Neural cell (in vitro differentiated cells): ENCODE data around the gene STRN. TPM values are rescaled to one million over a fixed set of nuclear protein-coding genes. Genes with fewer than 3 reads are reported as not detected.

Experiments used
- H2AFZ ChIP-seq: fragments of 200-600, 300-800 bp; sonication (generic), shearing (Covaris generic); 2 replicates; pipeline ENCODE4 v1.6.0; 2014; ENCODE audit warnings: low read depth, mild to moderate bottlenecking, antibody characterized with exemption, low read length, moderate library complexity
- H3F3A ChIP-seq: fragments of 200-600 bp; shearing (Covaris generic); 2 replicates; pipeline ENCODE4 v1.6.1; 2016; ENCODE audit warnings: mild to moderate bottlenecking, moderate library complexity, mixed read lengths, antibody characterized with exemption, low read length; ENCODE audit not compliant: insufficient read depth, poor library complexity, severe bottlenecking
- H3K27ac ChIP-seq: fragments of 200-600, 300-800 bp; sonication (generic), shearing (Covaris generic); 2 replicates; pipeline ENCODE4 v1.5.1; 2014; ENCODE audit warnings: mild to moderate bottlenecking, low read length, moderate library complexity
- H3K27me3 ChIP-seq: fragments of 300-800, 200-600 bp; sonication (generic), shearing (Covaris generic); 2 replicates; pipeline ENCODE4 v1.6.0; 2014; ENCODE audit warnings: mild to moderate bottlenecking, low read depth, low read length, moderate library complexity; ENCODE audit not compliant: insufficient read depth
- H3K36me3 ChIP-seq: fragments of 300-800, 200-600 bp; sonication (generic), shearing (Covaris generic); 2 replicates; pipeline ENCODE4 v1.5.1; 2014; ENCODE audit warnings: mild to moderate bottlenecking, antibody characterized with exemption, low read length, moderate library complexity; ENCODE audit not compliant: insufficient read depth
- H3K4me2 ChIP-seq: fragments of 300-800, 200-600 bp; sonication (generic), shearing (Covaris generic); 2 replicates; pipeline ENCODE4 v1.6.0; 2014; ENCODE audit warnings: mild to moderate bottlenecking, low read length
- H3K4me3 ChIP-seq: fragments of 300-800, 200-600 bp; sonication (generic), shearing (Covaris generic); 2 replicates; pipeline ENCODE4 v1.5.1; 2014; ENCODE audit warnings: mild to moderate bottlenecking, low read length, moderate library complexity
- H3K79me2 ChIP-seq: fragments of 200-600 bp; shearing (Covaris generic); replicated peaks from 2 replicates; pipeline ENCODE4 v1.6.0; 2014; ENCODE audit warnings: mild to moderate bottlenecking, low read length, moderate library complexity; ENCODE audit not compliant: insufficient read depth
- H3K9ac ChIP-seq: fragments of 300-800, 200-600 bp; sonication (generic), shearing (Covaris generic); 2 replicates; pipeline ENCODE4 v1.6.1; 2016; ENCODE audit warnings: mild to moderate bottlenecking, low read length, mixed read lengths
- H3K9me2 ChIP-seq: fragments of 200-600 bp; shearing (Covaris generic); 2 replicates; pipeline ENCODE4 v1.6.1; 2016; ENCODE audit warnings: mild to moderate bottlenecking, low read length, mixed read lengths; ENCODE audit not compliant: insufficient read depth
- H3K9me3 ChIP-seq: fragments of 200-600, 300-800 bp; sonication (generic), shearing (Covaris generic); 2 replicates; pipeline ENCODE4 v1.6.1; 2016; ENCODE audit warnings: mild to moderate bottlenecking, mixed run types, low read length, moderate library complexity, mixed read lengths
- H4K20me1 ChIP-seq: fragments of 200-600 bp; shearing (Covaris generic); 2 replicates; pipeline ENCODE4 v1.6.1; 2016; ENCODE audit warnings: mild to moderate bottlenecking, mixed run types; ENCODE audit not compliant: insufficient read depth
- CTCF ChIP-seq: fragments of 450-650 bp; IDR thresholded peaks from 2 replicates; pipeline ENCODE4 v1.5.1; 2014; ENCODE audit warnings: antibody characterized with exemption, mild to moderate bottlenecking, moderate library complexity; ENCODE audit not compliant: poor library complexity, severe bottlenecking
- EP300 ChIP-seq: fragments of 450-650 bp; conservative IDR thresholded peaks from 2 replicates; pipeline ENCODE4 v1.6.1; 2014; ENCODE audit warnings: antibody characterized with exemption, mild to moderate bottlenecking, moderate library complexity; ENCODE audit not compliant: poor library complexity, severe bottlenecking
- EZH2 ChIP-seq: fragments of 200-600, 300-800 bp; shearing (Covaris generic), sonication (generic); IDR thresholded peaks from 2 replicates; pipeline ENCODE4 v1.6.1; 2014; ENCODE audit warnings: antibody characterized with exemption, low read length, borderline replicate concordance, mild to moderate bottlenecking; ENCODE audit not compliant: insufficient read depth, poor library complexity, severe bottlenecking
- MXI1 ChIP-seq: fragments of 450-650 bp; conservative IDR thresholded peaks from 2 replicates; pipeline ENCODE4 v1.6.1; 2014; ENCODE audit warnings: antibody characterized with exemption, mild to moderate bottlenecking; ENCODE audit not compliant: poor library complexity, severe bottlenecking
- POLR2AphosphoS5 ChIP-seq: IDR thresholded peaks from 2 replicates; pipeline ENCODE4 v1.6.1; 2012
- RAD21 ChIP-seq: fragments of 450-650 bp; conservative IDR thresholded peaks from 2 replicates; pipeline ENCODE4 v1.6.1; 2014; ENCODE audit warnings: antibody characterized with exemption, mild to moderate bottlenecking, moderate library complexity
- REST ChIP-seq: IDR thresholded peaks from 2 replicates; pipeline ENCODE4 v1.6.1; 2012; ENCODE audit warnings: borderline replicate concordance
- SMC3 ChIP-seq: fragments of 450-650 bp; conservative IDR thresholded peaks from 2 replicates; pipeline ENCODE4 v1.6.1; 2014; ENCODE audit warnings: antibody characterized with exemption, mild to moderate bottlenecking, moderate library complexity; ENCODE audit not compliant: poor library complexity
- TAF1 ChIP-seq: IDR thresholded peaks from 2 replicates; pipeline ENCODE4 v1.6.1; 2012; ENCODE audit warnings: low read depth
- polyA plus RNA-seq: library from polyadenylated mRNA; depleted of rRNA; stranded (reverse); fragments of >200 nt; gene quantifications from 2 replicates; pipeline ENCODE4 v1.2.3, GENCODE V29; 2014

Gene STRN
- polyA plus RNA-seq, 1 donor from 2014 or later = 9.9 TPM

GRCh38 chr2:36869606-36870005 lies 96.7 kb downstream of the STRN start:
- Histone ChIP-seq H2AFZ (no peak overlapping the region), H4K20me1 (no peaks in the 10 kb centered on the region)

GRCh38 chr2:36861896-36862295 lies 104.4 kb downstream of the STRN start:
- no peak overlapping the region for H2AFZ ChIP-seq
- H3K27ac ChIP-seq = no peak overlapping the region
- H3K9me3 ChIP-seq = no peaks in the 10 kb centered on the region
- no peak overlapping the region for H3K4me2 ChIP-seq
- H3F3A ChIP-seq = no peaks in the 10 kb centered on the region
- no peak overlapping the region for H3K9ac ChIP-seq
- H3K36me3 ChIP-seq = peaks cover 7% of the 10 kb centered on the region
- H3K9me2 ChIP-seq = no peaks in the 10 kb centered on the region
- H3K4me3 ChIP-seq = no peak overlapping the region
- H3K27me3 ChIP-seq = no peaks in the 10 kb centered on the region
- no peaks in the 10 kb centered on the region for H4K20me1 ChIP-seq
- no peaks in the 10 kb centered on the region for H3K79me2 ChIP-seq
- TF ChIP-seq REST (no peak), EP300 (no peak), TAF1 (no peak), RAD21 (no peak), POLR2AphosphoS5 (no peak), EZH2 (no peak), CTCF (no peak)

More at GRCh38 chr2:36869606-36870005, 96.7 kb downstream of the STRN start:
- Histone ChIP-seq H3K9ac (no peak overlapping the region), H3K4me3 (no peak overlapping the region), H3K27me3 (no peaks in the 10 kb centered on the region), H3F3A (no peaks in the 10 kb centered on the region), H3K9me3 (no peaks in the 10 kb centered on the region), H3K79me2 (no peaks in the 10 kb centered on the region), H3K27ac (no peak overlapping the region), H3K9me2 (no peaks in the 10 kb centered on the region), H3K36me3 (no peaks in the 10 kb centered on the region), H3K4me2 (no peak overlapping the region)
- no peak for TF ChIP-seq SMC3
- TF ChIP-seq CTCF = no peak
- no peak for TF ChIP-seq EZH2
- TF ChIP-seq REST = no peak
- TF ChIP-seq EP300 = no peak
- no peak for TF ChIP-seq MXI1
- TF ChIP-seq TAF1 = no peak
- no peak for TF ChIP-seq RAD21
- no peak for TF ChIP-seq POLR2AphosphoS5
